Activated CD8-positive, alpha-beta T cell treated with anti-CD3 and anti-CD28 coated beads for 36 hours (primary cell): Measurements from ENCODE around the gene ARL6IP5. TPM values are rescaled to one million over a fixed set of nuclear protein-coding genes. Genes with fewer than 3 reads are reported as not detected.

ENCODE experiments used
- ATAC-seq: fragments of 200-7000 bp; cut with Tn5 transposase; one replicate; pipeline ENCODE4 v1.10.0; 2021; ENCODE audit warnings: mild to moderate bottlenecking, moderate library complexity
- CTCF ChIA-PET: fragments of 350-600 bp; sonication (Branson Sonifier 250); formaldehyde crosslinking; loops from one replicate; lab custom pipeline; 2021; ENCODE audit warnings: antibody characterized with exemption; lab: Charles Lee
- POLR2A ChIA-PET: fragments of 350-600 bp; sonication (Branson Sonifier 250); formaldehyde crosslinking; loops from one replicate; lab custom pipeline; 2021; ENCODE audit warnings: antibody characterized with exemption; lab: Charles Lee
- DNase-seq: peaks from one replicate; pipeline ENCODE4 v3.0.0-alpha.2; 2020
- H3K27ac Mint-ChIP-seq: one replicate; pipeline ENCODE4 v1.8.0; 2021; ENCODE audit warnings: mild to moderate bottlenecking, mixed read lengths
- H3K27me3 Mint-ChIP-seq: one replicate; pipeline ENCODE4 v1.8.0; 2021; ENCODE audit warnings: mixed read lengths
- H3K36me3 Mint-ChIP-seq: one replicate; pipeline ENCODE4 v1.8.0; 2021; ENCODE audit warnings: low read depth, mixed read lengths
- H3K4me1 Mint-ChIP-seq: one replicate; pipeline ENCODE4 v1.8.0; 2021; ENCODE audit warnings: low read depth, mixed read lengths
- H3K4me3 Mint-ChIP-seq: one replicate; pipeline ENCODE4 v1.8.0; 2021; ENCODE audit warnings: mild to moderate bottlenecking, moderate library complexity, mixed read lengths
- H3K9me3 Mint-ChIP-seq: one replicate; pipeline ENCODE4 v1.8.0; 2021; ENCODE audit warnings: mixed read lengths
- intact Hi-C: fragments of 100-400 bp; cut with micrococcal nuclease; formaldehyde crosslinking; loops from one replicate; pipeline ENCODE4 v1.10.0; 2022
- total RNA-seq, 2 experiments: library from RNA; stranded (reverse); gene quantifications; one replicate each; pipeline ENCODE4 v1.2.3, GENCODE V29; 2021
- TF ChIP-seq, protein P1 (sequence below): fragments of 200-600 bp; IDR thresholded peaks from one replicate; pipeline ENCODE4 v1.8.0; 2022; ENCODE audit warnings: antibody characterized with exemption, mild to moderate bottlenecking

ARL6IP5 gene
- total RNA-seq, 2 experiments from 2014 or later = 72.7 to 74.2 TPM

DNA sequence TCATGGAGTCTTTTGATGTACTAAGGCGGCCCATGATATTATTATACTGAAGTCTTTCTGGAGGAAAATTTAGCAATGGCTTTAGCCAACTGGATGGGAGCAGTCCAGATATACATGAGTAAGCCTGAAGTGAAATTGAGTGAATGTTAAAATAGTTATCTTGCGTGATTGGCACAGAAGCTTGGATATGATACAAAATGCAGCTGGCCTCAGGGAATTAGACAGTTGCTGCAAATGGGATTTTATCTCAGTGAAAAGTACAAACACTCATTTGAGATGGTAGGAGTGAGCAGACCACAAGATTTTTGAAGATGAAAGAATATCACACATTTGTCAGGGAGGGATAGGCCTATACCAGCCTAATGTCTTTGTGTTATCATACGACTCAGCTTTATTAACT is 28.8 kb downstream of the ARL6IP5 start:
- Mint-ChIP-seq H3K4me3 (no peak overlapping the region), H3K27me3 (no peaks in the 10 kb centered on the region), H3K27ac (no peak overlapping the region), H3K9me3 (no peaks in the 10 kb centered on the region), H3K4me1 (peaks cover 19% of the 10 kb centered on the region), H3K36me3 (no peaks in the 10 kb centered on the region)
- TF ChIP-seq, protein P1, sequence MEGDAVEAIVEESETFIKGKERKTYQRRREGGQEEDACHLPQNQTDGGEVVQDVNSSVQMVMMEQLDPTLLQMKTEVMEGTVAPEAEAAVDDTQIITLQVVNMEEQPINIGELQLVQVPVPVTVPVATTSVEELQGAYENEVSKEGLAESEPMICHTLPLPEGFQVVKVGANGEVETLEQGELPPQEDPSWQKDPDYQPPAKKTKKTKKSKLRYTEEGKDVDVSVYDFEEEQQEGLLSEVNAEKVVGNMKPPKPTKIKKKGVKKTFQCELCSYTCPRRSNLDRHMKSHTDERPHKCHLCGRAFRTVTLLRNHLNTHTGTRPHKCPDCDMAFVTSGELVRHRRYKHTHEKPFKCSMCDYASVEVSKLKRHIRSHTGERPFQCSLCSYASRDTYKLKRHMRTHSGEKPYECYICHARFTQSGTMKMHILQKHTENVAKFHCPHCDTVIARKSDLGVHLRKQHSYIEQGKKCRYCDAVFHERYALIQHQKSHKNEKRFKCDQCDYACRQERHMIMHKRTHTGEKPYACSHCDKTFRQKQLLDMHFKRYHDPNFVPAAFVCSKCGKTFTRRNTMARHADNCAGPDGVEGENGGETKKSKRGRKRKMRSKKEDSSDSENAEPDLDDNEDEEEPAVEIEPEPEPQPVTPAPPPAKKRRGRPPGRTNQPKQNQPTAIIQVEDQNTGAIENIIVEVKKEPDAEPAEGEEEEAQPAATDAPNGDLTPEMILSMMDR = no peak
- DNase-seq = no peak
- ATAC-seq = peak; percentile 31
- ChIA-PET POLR2A (interaction anchor here (1.6 kb wide), 1 partner anchor 9 kb away, joined by 4 read pairs; no protein-coding TSS in a partner anchor), CTCF (interaction anchor here (0.8 to 2.0 kb wide), 6 partner anchors 8 to 326 kb away, joined by 3 to 9 read pairs (median 4); no protein-coding TSS in a partner anchor)
- intact Hi-C loops = no loop called here

GRCh38 chr3:69115731-69116130 is 31.0 kb downstream of the ARL6IP5 start:
- ChIA-PET POLR2A (interaction anchor here (1.0 kb wide), 1 partner anchor 32 kb away, joined by 4 read pairs; no protein-coding TSS in a partner anchor), CTCF (interaction anchor here (0.8 to 1.2 kb wide), 4 partner anchors 15 to 556 kb away, joined by 3 to 4 read pairs (median 4); no protein-coding TSS in a partner anchor)
- Mint-ChIP-seq H3K27ac (no peak overlapping the region), H3K4me1 (peaks cover 20% of the 10 kb centered on the region), H3K9me3 (no peaks in the 10 kb centered on the region), H3K36me3 (no peaks in the 10 kb centered on the region), H3K4me3 (no peak overlapping the region), H3K27me3 (no peaks in the 10 kb centered on the region)
- TF ChIP-seq, protein P1 = no peak
- ATAC-seq (no peak), DNase-seq (no peak)
- intact Hi-C loops = no loop called here

GRCh38 chr3:69116162-69116561 is 31.4 kb downstream of the ARL6IP5 start:
- TF ChIP-seq, protein P1 = no peak
- Mint-ChIP-seq H3K9me3 (no peaks in the 10 kb centered on the region), H3K36me3 (no peaks in the 10 kb centered on the region), H3K4me3 (no peak overlapping the region), H3K4me1 (peaks cover 23% of the 10 kb centered on the region), H3K27me3 (no peaks in the 10 kb centered on the region), H3K27ac (no peak overlapping the region)
- CTCF ChIA-PET = interaction anchor here (0.8 to 1.2 kb wide), 3 partner anchors 190 to 556 kb away, joined by 3 to 4 read pairs (median 4); no protein-coding TSS in a partner anchor
- intact Hi-C loops = no loop called here
- POLR2A ChIA-PET = no interaction called here
- ATAC-seq (no peak), DNase-seq (no peak)

GRCh38 chr3:69116897-69117296 is 32.2 kb downstream of the ARL6IP5 start:
- ATAC-seq (no peak), DNase-seq (no peak)
- TF ChIP-seq, protein P1 = no peak
- no peak overlapping the region for H3K4me3 Mint-ChIP-seq
- ChIA-PET POLR2A (interaction anchor here (0.6 kb wide), 1 partner anchor 333 kb away, joined by 3 read pairs; no protein-coding TSS in a partner anchor), CTCF (interaction anchor here (0.9 kb wide), 1 partner anchor 190 kb away, joined by 3 read pairs; no protein-coding TSS in a partner anchor)
- H3K36me3 Mint-ChIP-seq = no peaks in the 10 kb centered on the region
- no peaks in the 10 kb centered on the region for H3K27me3 Mint-ChIP-seq
- H3K27ac Mint-ChIP-seq = no peak overlapping the region
- peaks cover 24% of the 10 kb centered on the region for H3K4me1 Mint-ChIP-seq
- intact Hi-C loops = no loop called here
- H3K9me3 Mint-ChIP-seq = no peaks in the 10 kb centered on the region

- Mint-ChIP-seq H3K27me3 (no peaks in the 10 kb centered on the region), H3K4me3 (no peak overlapping the region), H3K4me1 (peaks cover 14% of the 10 kb centered on the region), H3K9me3 (no peaks in the 10 kb centered on the region), H3K27ac (no peak overlapping the region), H3K36me3 (no peaks in the 10 kb centered on the region)
- DNase-seq = no peak
- CTCF ChIA-PET = interaction anchor here (1.0 to 5.6 kb wide), 10 partner anchors 10 to 307 kb away, joined by 3 to 68 read pairs (median 6); no protein-coding TSS in a partner anchor
- intact Hi-C loops = no loop called here
- TF ChIP-seq, protein P1 = no peak
- POLR2A ChIA-PET = interaction anchor here (1.3 kb wide), 1 partner anchor 12 kb away, joined by 3 read pairs; no protein-coding TSS in a partner anchor
- no peak for ATAC-seq
Observed at GRCh38 chr3:69118555-69118954, 33.8 kb downstream of the ARL6IP5 start.
